Osteocyte (in vitro differentiated cells): ENCODE data around the gene VIPR2. TPM values are rescaled to one million over a fixed set of nuclear protein-coding genes. Genes with fewer than 3 reads are reported as not detected.

ENCODE experiments used
- DNase-seq: peaks from one replicate; pipeline ENCODE4 v3.0.0; 2021; ENCODE audit warnings: mixed read lengths; ENCODE audit not compliant: unreplicated experiment; ENCODE audit errors: extremely low spot score
- H3K27ac Mint-ChIP-seq: one replicate; pipeline ENCODE4 v1.8.0; 2021; ENCODE audit warnings: mild to moderate bottlenecking, mixed read lengths; ENCODE audit not compliant: unreplicated experiment
- H3K27me3 Mint-ChIP-seq: one replicate; pipeline ENCODE4 v1.8.0; 2021; ENCODE audit warnings: mixed read lengths; ENCODE audit not compliant: unreplicated experiment
- H3K36me3 Mint-ChIP-seq: one replicate; pipeline ENCODE4 v1.8.0; 2021; ENCODE audit warnings: mixed read lengths; ENCODE audit not compliant: unreplicated experiment
- H3K4me1 Mint-ChIP-seq: one replicate; pipeline ENCODE4 v1.8.0; 2021; ENCODE audit warnings: mixed read lengths; ENCODE audit not compliant: unreplicated experiment
- H3K4me3 Mint-ChIP-seq: one replicate; pipeline ENCODE4 v1.8.0; 2021; ENCODE audit warnings: mild to moderate bottlenecking, moderate library complexity, mixed read lengths; ENCODE audit not compliant: unreplicated experiment
- H3K9me3 Mint-ChIP-seq: one replicate; pipeline ENCODE4 v1.8.0; 2021; ENCODE audit warnings: mixed read lengths; ENCODE audit not compliant: unreplicated experiment
- total RNA-seq: library from RNA; stranded (reverse); gene quantifications from 2 replicates; pipeline ENCODE4 v1.2.1, GENCODE V29; 2021
- TF ChIP-seq, protein P1 (sequence below): fragments of 200-600 bp; sonication (generic); IDR thresholded peaks from 2 replicates; pipeline ENCODE4 v1.5.0; 2021; ENCODE audit warnings: antibody characterized with exemption, mild to moderate bottlenecking, moderate library complexity

VIPR2 gene
- total RNA-seq, 1 donor from 2014 or later, result 0.19 TPM

GRCh38 chr7:159013181-159013690 lies 131.4 kb downstream of the VIPR2 start:
- Mint-ChIP-seq H3K27ac (no peak overlapping the region), H3K27me3 (peaks cover 6% of the 10 kb centered on the region), H3K9me3 (no peaks in the 10 kb centered on the region), H3K36me3 (no peaks in the 10 kb centered on the region), H3K4me1 (peaks cover 34% of the 10 kb centered on the region), H3K4me3 (no peak overlapping the region)
- no peak for DNase-seq
- TF ChIP-seq, protein P1, sequence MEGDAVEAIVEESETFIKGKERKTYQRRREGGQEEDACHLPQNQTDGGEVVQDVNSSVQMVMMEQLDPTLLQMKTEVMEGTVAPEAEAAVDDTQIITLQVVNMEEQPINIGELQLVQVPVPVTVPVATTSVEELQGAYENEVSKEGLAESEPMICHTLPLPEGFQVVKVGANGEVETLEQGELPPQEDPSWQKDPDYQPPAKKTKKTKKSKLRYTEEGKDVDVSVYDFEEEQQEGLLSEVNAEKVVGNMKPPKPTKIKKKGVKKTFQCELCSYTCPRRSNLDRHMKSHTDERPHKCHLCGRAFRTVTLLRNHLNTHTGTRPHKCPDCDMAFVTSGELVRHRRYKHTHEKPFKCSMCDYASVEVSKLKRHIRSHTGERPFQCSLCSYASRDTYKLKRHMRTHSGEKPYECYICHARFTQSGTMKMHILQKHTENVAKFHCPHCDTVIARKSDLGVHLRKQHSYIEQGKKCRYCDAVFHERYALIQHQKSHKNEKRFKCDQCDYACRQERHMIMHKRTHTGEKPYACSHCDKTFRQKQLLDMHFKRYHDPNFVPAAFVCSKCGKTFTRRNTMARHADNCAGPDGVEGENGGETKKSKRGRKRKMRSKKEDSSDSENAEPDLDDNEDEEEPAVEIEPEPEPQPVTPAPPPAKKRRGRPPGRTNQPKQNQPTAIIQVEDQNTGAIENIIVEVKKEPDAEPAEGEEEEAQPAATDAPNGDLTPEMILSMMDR, result no peak

DNA sequence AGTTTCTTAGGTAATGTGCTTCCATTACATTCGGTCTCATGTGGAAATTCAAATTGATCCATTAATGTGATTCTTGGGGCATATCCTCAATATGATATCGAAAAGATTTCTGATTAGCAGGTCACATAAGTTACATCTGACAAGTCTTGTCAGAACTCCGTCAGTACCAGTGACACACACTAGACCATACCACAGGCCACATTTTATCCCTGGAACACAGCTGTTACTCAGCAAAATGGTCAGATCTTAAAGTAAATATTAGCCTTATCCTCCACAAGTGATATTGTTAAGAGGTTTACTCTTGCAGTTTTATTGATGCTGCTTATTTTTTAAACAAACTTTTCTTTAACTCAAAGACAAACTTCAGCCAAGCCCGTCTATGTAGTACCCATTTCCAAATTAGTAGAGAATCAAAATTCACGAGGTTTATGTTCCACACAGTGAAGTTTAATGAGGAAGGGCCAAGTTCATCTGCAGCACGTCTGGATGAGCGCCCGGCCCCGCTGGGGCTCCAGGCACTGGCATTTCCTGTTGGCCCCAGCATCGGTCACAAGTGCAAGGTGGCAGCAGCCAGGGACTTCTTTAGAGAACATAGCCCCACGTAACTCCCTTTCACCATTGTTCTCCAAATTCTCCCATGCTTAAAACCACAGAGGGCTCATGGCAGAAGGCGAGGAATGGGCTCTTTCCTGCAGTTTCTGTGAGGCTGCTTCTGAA lies 132.2 kb downstream of the VIPR2 start:
- Mint-ChIP-seq H3K36me3 (no peaks in the 10 kb centered on the region), H3K4me3 (no peak overlapping the region), H3K27ac (no peak overlapping the region), H3K4me1 (peaks cover 33% of the 10 kb centered on the region), H3K9me3 (no peaks in the 10 kb centered on the region), H3K27me3 (peaks cover 6% of the 10 kb centered on the region)
- TF ChIP-seq, protein P1, result no peak
- DNase-seq, result no peak

DNA sequence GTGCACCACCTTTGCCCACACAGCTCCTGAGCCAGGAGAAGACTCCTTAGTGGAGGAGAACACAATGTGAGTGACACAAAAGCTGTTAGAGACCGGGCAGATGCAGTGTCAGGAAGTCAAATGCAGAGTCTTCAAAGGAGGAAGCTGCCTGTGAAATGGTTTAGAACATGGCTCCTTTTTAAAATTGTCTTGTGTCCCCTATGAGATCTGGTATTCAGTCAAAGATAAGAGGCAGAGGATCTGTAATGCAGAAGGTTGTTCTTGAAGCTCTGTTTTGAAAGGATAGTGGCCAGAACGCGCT lies 133.0 kb downstream of the VIPR2 start:
- no peak overlapping the region for H3K4me3 Mint-ChIP-seq
- no peaks in the 10 kb centered on the region for H3K36me3 Mint-ChIP-seq
- no peak for DNase-seq
- H3K9me3 Mint-ChIP-seq, result no peaks in the 10 kb centered on the region
- TF ChIP-seq, protein P1, result no peak
- H3K27ac Mint-ChIP-seq, result no peak overlapping the region
- H3K27me3 Mint-ChIP-seq, result peaks cover 6% of the 10 kb centered on the region
- peaks cover 33% of the 10 kb centered on the region for H3K4me1 Mint-ChIP-seq

- Mint-ChIP-seq H3K9me3 (no peaks in the 10 kb centered on the region), H3K36me3 (no peaks in the 10 kb centered on the region), H3K4me1 (peaks cover 32% of the 10 kb centered on the region), H3K27me3 (peaks cover 6% of the 10 kb centered on the region), H3K4me3 (no peak overlapping the region), H3K27ac (no peak overlapping the region)
- no peak for DNase-seq
- TF ChIP-seq, protein P1, result no peak
These were observed 133.5 kb downstream of the VIPR2 start for GRCh38 chr7:159010937-159011721.

GRCh38 chr7:159010411-159010810 lies 134.3 kb downstream of the VIPR2 start:
- Mint-ChIP-seq H3K9me3 (no peaks in the 10 kb centered on the region), H3K36me3 (no peaks in the 10 kb centered on the region), H3K27ac (no peak overlapping the region), H3K4me3 (no peak overlapping the region), H3K27me3 (peaks cover 6% of the 10 kb centered on the region), H3K4me1 (peaks cover 28% of the 10 kb centered on the region)
- TF ChIP-seq, protein P1, result no peak
- DNase-seq, result no peak
